ENCODE results near the gene RNF138. TPM values are rescaled to one million over a fixed set of nuclear protein-coding genes. Genes with fewer than 3 reads are reported as not detected.

Gene RNF138
- total and polyA plus RNA-seq, 10 of the 15 experiments (the other 5 are each of a cell fraction or from before 2014, with no cell fraction given): 24.2 to 75.2 (median 40.1) TPM

GRCh38 chr18:32092422-32093101 is 888 bp downstream of the RNF138 start (continued):
- TF ChIP-seq PKNOX1 (IDR thresholded peaks at IDR 0.05) (peak; percentile 48; the same call in 1 of the 2 replicates), PML (IDR thresholded peaks at IDR 0.05; ENCODE audit: low read length) (0 out of 2 replicates have a peak, but pooled peaks have one; percentile 4), SUZ12 (IDR thresholded peaks at IDR 0.05; ENCODE audit: unreplicated experiment) (no peak), ZNF24 (IDR thresholded peaks at IDR 0.05) (0 out of 2 replicates have a peak, but pooled peaks have one; percentile 21), EP300 (IDR thresholded peaks at IDR 0.05; ENCODE audit: borderline replicate concordance in 1 of 2, control insufficient read depth in 1 of 2, low read depth in 2 of 2, low read length in 2 of 2) (no peak), FOXM1 (IDR thresholded peaks at IDR 0.05; ENCODE audit: low read depth, low read length) (no peak), CTCF (IDR thresholded peaks at IDR 0.05 in 2 of 3, conservative IDR thresholded peaks at IDR 0.05 in 1 of 3; ENCODE audit: control insufficient read depth in 2 of 3, extremely low read depth in 1 of 3, insufficient read depth in 1 of 3, low read depth in 3 of 3, low read length in 3 of 3) (no peak), MYB (IDR thresholded peaks at IDR 0.05; ENCODE audit: borderline replicate concordance, low read depth, low read length) (no peak), LARP7 (IDR thresholded peaks at IDR 0.05) (peak; percentile 92), ZNF384 (IDR thresholded peaks at IDR 0.05; ENCODE audit: borderline replicate concordance, low read depth, low read length) (no peak)
